GM12878 (cell line): Measurements from ENCODE around the gene WDR18. TPM values are rescaled to one million over a fixed set of nuclear protein-coding genes. Genes with fewer than 3 reads are reported as not detected.
A peak's percentile ranks its signal among the peaks of the same experiment; 100 is the strongest.

Source experiments
- ATF2 ChIP-seq: IDR thresholded peaks from 2 replicates; pipeline ENCODE4 v1.6.1; 2012; ENCODE audit warnings: low read length, inconsistent platforms
- BCLAF1 ChIP-seq: fragments of 450-650 bp; IDR thresholded peaks from 2 replicates; pipeline ENCODE4 v1.6.1; 2017; ENCODE audit warnings: antibody characterized with exemption, mild to moderate bottlenecking, moderate library complexity
- CBX3 ChIP-seq: fragments of 200-600 bp; sonication (generic); IDR thresholded peaks from 2 replicates; pipeline ENCODE4 v1.6.1; 2016; ENCODE audit warnings: low read depth, borderline replicate concordance
- CTCF ChIP-seq, 3 experiments: IDR thresholded peaks in 2 of 3; conservative IDR thresholded peaks in 1 of 3; 2 replicates each; pipeline ENCODE4 v1.5.1; 2011; ENCODE audit warnings: low read depth in 3 of 3, low read length in 3 of 3, mild to moderate bottlenecking in 3 of 3, control low read depth in 2 of 3, moderate library complexity in 2 of 3, inconsistent platforms in 1 of 3, mixed read lengths in 1 of 3; ENCODE audit not compliant: control insufficient read depth in 2 of 3, insufficient read depth in 1 of 3; ENCODE audit errors: extremely low read depth in 1 of 3
- EZH2 ChIP-seq: IDR thresholded peaks from 2 replicates; pipeline ENCODE4 v1.6.1; 2012; ENCODE audit warnings: low read depth, mild to moderate bottlenecking, control low read depth, inconsistent platforms, low read length, borderline replicate concordance; ENCODE audit not compliant: control insufficient read depth
- FOS ChIP-seq: IDR thresholded peaks from 3 replicates; pipeline ENCODE4 v1.6.1; 2011; ENCODE audit warnings: borderline replicate concordance; ENCODE audit not compliant: insufficient read length; ENCODE audit errors: extremely low read depth
- FOXM1 ChIP-seq: IDR thresholded peaks from 2 replicates; pipeline ENCODE4 v1.6.1; 2012; ENCODE audit warnings: low read depth, mild to moderate bottlenecking, inconsistent platforms, low read length, moderate library complexity
- HCFC1 ChIP-seq: fragments of 150-350 bp; IDR thresholded peaks from 2 replicates; pipeline ENCODE4 v1.6.1; 2014; ENCODE audit warnings: low read length
- HDAC2 ChIP-seq: fragments of 200-600 bp; sonication (generic); IDR thresholded peaks from 2 replicates; pipeline ENCODE4 v1.6.1; 2017
- JUND ChIP-seq: IDR thresholded peaks from 2 replicates; pipeline ENCODE4 v1.6.1; 2012; ENCODE audit warnings: low read depth, mild to moderate bottlenecking, low read length, improper control_type of control experiment, moderate library complexity
- NKRF ChIP-seq: fragments of 450-650 bp; conservative IDR thresholded peaks from 2 replicates; pipeline ENCODE4 v1.6.1; 2017; ENCODE audit warnings: mild to moderate bottlenecking, moderate library complexity
- PML ChIP-seq: IDR thresholded peaks from 2 replicates; pipeline ENCODE4 v1.6.1; 2012; ENCODE audit warnings: low read length, inconsistent platforms
- POLR2AphosphoS5 ChIP-seq: IDR thresholded peaks from 2 replicates; pipeline ENCODE4 v1.6.1; 2011; ENCODE audit warnings: mild to moderate bottlenecking, low read length, inconsistent platforms
- RAD21 ChIP-seq: IDR thresholded peaks from 2 replicates; pipeline ENCODE4 v1.6.1; 2011; ENCODE audit warnings: mild to moderate bottlenecking, low read depth, low read length, moderate library complexity; ENCODE audit not compliant: insufficient read depth
- RBBP5 ChIP-seq: fragments of 200-600 bp; sonication (generic); conservative IDR thresholded peaks from 2 replicates; pipeline ENCODE4 v1.6.1; 2016
- RELA ChIP-seq: fragments of 450-650 bp; IDR thresholded peaks from 2 replicates; pipeline ENCODE4 v1.8.0; 2014; ENCODE audit warnings: borderline replicate concordance; ENCODE audit not compliant: partially characterized antibody
- SMAD5 ChIP-seq: IDR thresholded peaks from 2 replicates; pipeline ENCODE4 v1.6.1; 2016; ENCODE audit warnings: antibody characterized with exemption, low read depth
- SMARCA5 ChIP-seq: fragments of 450-650 bp; IDR thresholded peaks from 2 replicates; pipeline ENCODE4 v1.6.1; 2017; ENCODE audit warnings: mild to moderate bottlenecking
- SMC3 ChIP-seq: IDR thresholded peaks from 2 replicates; pipeline ENCODE4 v1.6.1; 2011; ENCODE audit warnings: low read length, improper control_type of control experiment, borderline replicate concordance
- SP1 ChIP-seq: IDR thresholded peaks from one replicate; pipeline ENCODE4 v1.6.1; 2011; ENCODE audit warnings: low read depth, low read length
- SUZ12 ChIP-seq: fragments of 200-600 bp; sonication (generic); IDR thresholded peaks from one replicate; pipeline ENCODE4 v1.6.1; 2018; ENCODE audit warnings: antibody characterized with exemption, mild to moderate bottlenecking; ENCODE audit not compliant: unreplicated experiment
- YY1 ChIP-seq: IDR thresholded peaks from 2 replicates; pipeline ENCODE4 v1.6.1; 2011; ENCODE audit warnings: low read depth, mild to moderate bottlenecking, low read length
- ZNF207 ChIP-seq: fragments of 450-650 bp; IDR thresholded peaks from 2 replicates; pipeline ENCODE4 v1.6.1; 2014; ENCODE audit warnings: antibody characterized with exemption, mild to moderate bottlenecking, borderline replicate concordance
- ZNF217 ChIP-seq: fragments of 450-650 bp; IDR thresholded peaks from 2 replicates; pipeline ENCODE4 v1.6.1; 2017; ENCODE audit warnings: antibody characterized with exemption, mild to moderate bottlenecking
- ZNF24 ChIP-seq: fragments of 450-650 bp; IDR thresholded peaks from 2 replicates; pipeline ENCODE4 v1.6.1; 2017; ENCODE audit warnings: antibody characterized with exemption, mild to moderate bottlenecking
- polyA plus RNA-seq, 11 experiments: library from polyadenylated mRNA; depleted of rRNA in 4 of 11; unstranded in 6 of 11; stranded (reverse) in 5 of 11; fragments of >200 nt; fragmentation: Nextera tagmentation in 4 of 11; fragmentation: Illumina TruSeq in 1 of 11; extraction: Ambion mirVana in 4 of 11; extraction: Trizol in 1 of 11; gene quantifications; 1 replicate in 1 of 11; 2 replicates in 10 of 11; pipeline versions ENCODE4 v1.2.1 to v1.2.3, GENCODE V29; 2011 to 2016; ENCODE audit warnings: inconsistent platforms in 2 of 11, missing spikeins in 2 of 11, low read depth in 1 of 11
- total RNA-seq, 4 experiments: library from RNA; depleted of rRNA in 3 of 4; stranded (reverse); fragments of >200 nt in 3 of 4; fragmentation: Illumina TruSeq in 1 of 4; extraction: Trizol in 1 of 4; gene quantifications; 2 replicates each; pipeline versions ENCODE4 v1.2.1 to v1.2.3, GENCODE V29; 2013 to 2021

Gene WDR18
- total and polyA plus RNA-seq, 10 of the 15 experiments (the other 5 are each of a cell fraction or from before 2014, with no cell fraction given): 3.0 to 206 (median 62.3) TPM

GRCh38 chr19:982567-983170, 1.5 kb upstream of the WDR18 start (continued):
- TF ChIP-seq CTCF (IDR thresholded peaks at IDR 0.05 in 2 of 3, conservative IDR thresholded peaks at IDR 0.05 in 1 of 3; ENCODE audit: control insufficient read depth in 2 of 3, extremely low read depth in 1 of 3, insufficient read depth in 1 of 3, low read depth in 3 of 3, low read length in 3 of 3) (peak; percentile 73 to 95 (median 84); a peak in 4 of 6 replicates), SP1 (peak; percentile 56), FOXM1 (no peak), CBX3 (no peak), RELA (peak; percentile 55), POLR2AphosphoS5 (no peak), BCLAF1 (0 out of 2 replicates have a peak, but pooled peaks have one; percentile 65), PML (no peak), FOS (no peak), ZNF207 (peak; percentile 79; the same call in 1 of the 2 replicates), HCFC1 (no peak; the same call in 1 of the 2 replicates), HDAC2 (no peak), SMARCA5 (peak; percentile 97), YY1 (peak; percentile 79), ZNF217 (peak; percentile 75), SMAD5 (no peak), RBBP5 (no peak), NKRF (peak; percentile 76), RAD21 (peak; percentile 92), ZNF24 (peak; percentile 66; the same call in 1 of the 2 replicates), SUZ12 (no peak), JUND (no peak), ATF2 (no peak), EZH2 (no peak), SMC3 (peak; percentile 98)
